Inflammatory macrophage (primary cell): ENCODE data around the gene EEPD1.

ENCODE experiments used
- DNase-seq, 2 donors: peaks; one replicate each; pipeline ENCODE4 v3.0.0-alpha.2; 2020 to 2022

The EEPD1 gene

DNA sequence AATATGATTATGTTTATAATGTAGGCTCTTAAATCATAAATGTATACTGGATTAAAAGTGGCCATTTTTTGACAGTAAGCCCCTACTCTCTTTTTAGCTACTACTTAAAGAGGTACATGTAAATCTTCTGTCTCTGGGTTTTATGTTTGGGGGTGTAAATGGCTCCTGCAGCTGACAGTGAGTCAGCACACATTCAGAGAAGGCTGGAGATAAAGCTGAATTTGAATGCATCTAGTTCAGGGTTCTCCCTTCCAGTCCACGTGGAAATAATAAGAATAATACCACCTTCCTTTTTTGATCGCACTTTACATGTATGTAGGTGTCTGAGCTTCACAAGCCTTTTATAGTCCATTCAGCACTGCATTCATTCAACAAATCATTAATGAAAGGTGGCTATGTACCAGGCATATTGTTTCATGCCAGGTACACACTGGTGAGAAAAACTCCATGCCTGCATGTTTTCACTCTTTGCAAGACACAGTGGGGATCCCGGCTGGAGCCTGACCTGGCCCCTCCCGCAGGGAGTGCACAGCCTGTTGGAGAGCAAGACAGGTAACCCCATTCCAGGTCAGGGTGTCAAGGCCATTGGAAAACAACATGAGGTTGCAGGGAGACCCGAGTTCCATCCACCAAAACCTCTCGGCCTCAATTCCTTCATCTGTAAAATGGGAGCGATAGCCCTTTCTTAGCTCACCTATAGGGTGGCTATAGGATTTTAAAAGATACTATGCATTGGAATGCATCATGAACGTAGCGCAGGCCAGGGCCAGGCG, 129.1 kb downstream of the EEPD1 start:
- peak; percentile 63 to 82 for DNase-seq

DNA sequence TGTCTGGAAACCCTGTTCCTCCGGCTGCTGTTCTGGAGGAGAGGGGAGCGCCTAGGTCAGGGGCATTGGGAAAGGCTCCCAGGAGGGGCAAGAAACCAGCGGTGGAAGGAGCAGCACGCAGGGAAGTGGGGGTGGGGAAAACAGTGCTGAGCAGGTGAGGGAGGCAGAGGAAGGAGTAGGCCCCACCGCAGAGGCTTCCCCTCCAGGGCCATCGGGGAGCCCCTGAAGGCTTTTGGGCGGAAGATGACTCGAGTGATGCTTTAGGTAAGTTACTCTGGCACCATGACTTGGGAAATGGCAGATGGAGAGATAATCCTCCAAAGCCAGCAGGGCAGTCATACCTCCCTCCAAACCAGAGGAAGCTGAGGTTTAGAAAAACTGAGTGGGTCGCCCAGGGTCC, 130.1 kb downstream of the EEPD1 start:
- DNase-seq, result no peak

DNA sequence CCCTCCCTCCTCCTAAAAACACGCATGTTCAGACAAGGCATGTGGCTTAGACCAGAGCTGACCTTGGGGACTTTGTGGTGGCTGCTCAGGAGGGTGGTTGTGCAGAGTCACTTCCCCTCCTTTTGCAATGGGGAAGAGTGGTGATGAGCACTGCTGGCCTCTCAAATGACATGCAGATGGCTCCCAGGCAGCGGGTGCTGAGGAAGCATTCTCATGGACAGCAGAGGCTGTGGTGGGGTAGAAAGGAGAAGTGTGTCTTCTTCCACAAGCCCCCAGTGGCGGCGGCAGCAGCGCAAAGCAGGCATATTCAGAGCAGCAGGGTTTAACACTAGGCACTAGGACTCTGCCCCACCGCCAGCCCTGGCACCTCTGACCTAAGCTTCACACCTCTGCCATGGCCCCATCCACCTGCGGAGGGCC, 130.7 kb downstream of the EEPD1 start:
- DNase-seq, result peak; percentile 98 to 99

DNA sequence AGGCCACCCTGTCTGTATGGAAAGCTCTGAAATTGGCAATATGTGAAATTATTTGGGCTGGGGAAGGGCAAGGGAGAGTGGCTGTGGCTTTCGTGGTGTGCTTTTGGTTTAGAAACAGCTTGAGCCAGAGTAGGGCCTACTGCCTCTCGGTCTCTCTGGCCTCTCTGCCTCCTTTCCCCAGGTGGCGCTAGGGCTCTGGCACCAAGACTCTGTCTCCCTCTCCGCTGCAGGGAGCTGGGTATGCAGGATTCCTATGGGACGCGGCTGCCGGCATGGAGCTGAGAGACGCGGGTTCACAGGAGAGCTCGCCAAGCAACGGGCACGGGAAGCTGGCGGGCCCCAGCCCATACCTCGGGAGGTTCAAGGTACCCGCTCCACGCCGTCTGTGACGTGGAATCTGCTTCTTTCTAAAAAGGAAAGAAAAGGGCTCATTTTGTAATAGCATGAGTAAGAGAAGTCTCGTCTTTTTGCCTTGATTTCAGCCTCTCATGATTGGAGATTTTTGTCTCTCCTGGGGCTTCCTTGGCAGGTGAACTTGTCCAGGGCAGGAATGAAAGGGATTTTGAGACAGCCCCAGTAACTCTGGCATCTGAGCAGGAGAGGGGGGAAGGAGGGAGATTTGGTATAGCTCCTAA, 131.5 kb downstream of the EEPD1 start:
- DNase-seq, result no peak

DNA sequence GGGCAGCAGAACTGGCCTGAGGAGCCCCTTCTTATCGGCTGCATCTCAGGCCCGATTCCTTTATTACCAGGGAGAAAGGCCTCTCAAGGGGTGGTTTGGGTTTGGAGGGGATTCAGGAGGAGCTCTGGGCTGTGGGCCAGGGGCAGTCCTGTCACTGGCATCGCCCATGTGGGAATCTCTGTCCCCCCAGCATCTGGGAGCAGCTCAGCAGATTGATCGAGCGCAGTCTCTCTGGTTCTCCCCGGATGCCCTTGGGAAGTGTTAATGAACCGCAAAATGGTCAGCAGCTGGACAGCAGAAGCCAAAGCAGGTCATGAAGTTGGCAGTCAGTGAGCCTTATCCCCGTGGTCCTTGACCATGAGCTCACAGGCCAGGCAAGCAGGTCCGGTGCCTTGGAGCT, 132.2 kb downstream of the EEPD1 start:
- no peak for DNase-seq

DNA sequence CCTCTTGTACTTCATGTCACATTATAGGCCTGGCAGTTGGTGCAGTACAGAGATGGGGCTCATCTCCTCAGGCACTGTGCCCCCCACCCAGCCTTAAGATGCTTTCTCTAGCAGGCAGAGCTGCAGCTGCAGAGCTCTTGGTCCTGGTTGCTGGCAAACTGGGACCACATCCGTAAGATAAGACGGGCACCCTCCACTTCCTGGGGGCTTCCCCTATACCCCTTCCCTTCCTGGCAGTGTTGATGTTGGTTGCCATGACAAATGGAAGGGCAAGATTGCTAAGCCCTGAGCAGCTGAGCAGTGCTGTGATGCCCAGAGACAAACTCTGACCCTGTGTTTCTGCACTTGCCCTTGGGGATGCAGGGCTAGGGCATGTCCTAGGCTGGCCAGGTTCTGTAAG, 133.2 kb downstream of the EEPD1 start:
- DNase-seq, result no peak

DNA sequence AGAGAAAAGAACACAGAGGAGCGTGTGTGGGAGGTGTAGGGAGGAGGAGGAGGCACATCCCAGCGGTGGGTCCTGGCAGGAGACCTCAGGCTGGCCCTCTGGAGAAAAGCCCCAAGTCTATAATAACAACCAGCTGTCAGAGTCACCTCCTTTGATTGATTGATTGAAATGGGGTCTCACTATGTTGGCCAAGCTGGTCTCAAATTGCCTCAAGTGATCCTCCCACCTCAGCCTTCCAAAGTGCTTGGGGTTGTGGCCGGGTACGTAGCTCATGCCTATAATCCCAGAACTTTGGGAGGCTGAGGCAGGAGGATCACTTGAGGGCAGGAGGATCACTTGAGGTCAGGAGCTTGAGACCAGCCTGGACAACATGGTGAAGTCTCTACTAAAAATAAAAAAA, 133.6 kb downstream of the EEPD1 start:
- DNase-seq, result no peak

DNA sequence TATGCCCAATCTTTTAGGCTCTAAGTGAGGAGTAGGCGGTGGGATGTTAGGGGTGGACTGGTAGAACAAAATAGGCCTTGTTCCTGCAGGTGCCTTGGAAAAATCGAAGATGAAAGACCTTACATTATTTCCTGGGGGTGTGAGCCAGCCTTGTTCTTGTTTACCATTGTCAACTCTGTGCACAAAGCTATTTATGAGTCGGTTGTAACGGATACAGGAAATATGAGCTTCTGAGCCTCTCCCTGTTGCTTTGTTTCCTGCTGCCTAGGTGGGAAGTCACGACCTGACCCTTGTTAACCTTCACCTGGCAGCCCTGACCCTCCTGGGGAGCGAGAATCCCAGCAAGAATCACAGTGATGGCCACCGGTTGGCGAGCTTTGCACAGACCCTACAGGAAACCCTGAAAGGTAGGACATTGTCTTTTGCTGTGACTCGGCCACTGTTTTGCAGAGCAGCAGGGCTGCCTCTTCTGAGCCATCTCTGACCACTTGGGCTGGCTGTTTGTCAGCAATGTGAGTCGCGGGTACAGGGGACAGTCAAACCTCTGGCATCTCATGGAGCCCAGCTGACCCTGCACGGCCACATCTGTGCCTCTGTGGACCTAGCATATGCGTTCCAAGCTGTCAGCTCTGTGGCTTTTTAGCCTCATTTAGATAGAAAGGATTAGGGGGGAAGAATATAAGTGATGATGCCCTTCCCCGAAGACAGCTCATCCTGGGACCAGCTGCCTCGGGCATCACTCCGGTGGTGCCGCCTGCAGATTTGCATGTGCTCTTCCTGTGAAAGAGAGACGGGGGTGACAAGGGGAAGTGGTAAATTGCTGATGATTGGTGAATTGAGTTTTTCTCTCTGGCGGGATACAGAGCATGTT, 134.6 kb downstream of the EEPD1 start:
- peak; percentile 60 to 78 for DNase-seq

DNA sequence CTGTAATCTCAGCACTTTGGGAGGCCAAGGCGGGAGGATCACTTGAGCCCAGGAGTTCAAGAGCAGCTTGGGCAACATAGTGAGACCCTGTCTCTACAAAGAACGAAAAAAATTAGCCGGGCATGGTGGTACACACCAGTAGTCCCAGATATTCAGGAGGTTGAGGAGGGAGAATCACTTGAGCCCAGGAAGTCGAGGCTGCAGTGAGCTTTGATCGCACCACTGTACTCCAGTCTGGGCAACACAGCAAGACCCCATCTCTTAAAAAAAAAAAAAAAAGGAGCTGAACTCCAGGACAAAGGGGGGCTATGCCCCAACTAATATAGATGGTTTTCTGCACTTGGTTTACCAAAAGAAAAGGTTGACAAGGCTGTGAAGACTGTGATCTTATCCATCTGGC, 135.4 kb downstream of the EEPD1 start:
- DNase-seq, result no peak

DNA sequence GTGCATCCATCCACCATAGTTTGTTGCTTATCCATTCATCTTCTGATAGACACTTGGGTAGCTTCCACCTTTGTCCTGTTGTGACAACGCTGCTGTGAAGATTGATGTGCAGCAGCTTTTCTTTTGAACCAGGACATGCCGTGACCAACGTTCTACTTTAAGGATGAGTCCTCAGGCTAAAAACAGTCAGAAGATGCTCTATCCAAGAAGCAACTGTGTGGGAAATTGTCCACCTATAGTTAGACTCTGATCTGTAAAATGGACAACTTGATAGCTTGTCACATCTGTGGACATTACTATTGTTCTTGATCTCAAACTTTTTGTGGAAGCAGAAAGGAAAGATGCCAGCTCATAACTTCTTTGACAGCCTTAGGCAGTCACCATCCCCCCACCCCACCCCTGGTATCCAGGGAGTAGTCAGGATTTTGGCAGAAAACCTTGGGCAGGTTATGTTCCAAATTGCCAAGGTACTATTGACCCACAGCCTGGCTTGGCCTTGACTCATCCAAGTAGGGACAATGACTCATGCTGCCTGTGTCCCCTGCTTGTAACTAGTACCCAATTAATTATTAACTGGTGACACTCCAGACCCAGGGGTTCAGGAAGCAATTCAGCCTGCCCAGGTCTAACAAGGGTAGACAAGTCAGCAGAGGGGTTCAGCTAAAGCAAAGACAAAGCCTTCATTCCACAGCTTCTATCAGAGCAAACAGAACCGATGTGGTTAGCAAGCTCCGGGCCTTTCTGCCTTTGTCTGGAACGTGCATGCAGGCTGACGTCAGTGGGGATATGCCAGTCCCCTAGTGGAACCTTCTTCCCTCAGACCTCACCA, 137.0 kb downstream of the EEPD1 start:
- DNase-seq, result peak in 1 of 2 donors; percentile 38

DNA sequence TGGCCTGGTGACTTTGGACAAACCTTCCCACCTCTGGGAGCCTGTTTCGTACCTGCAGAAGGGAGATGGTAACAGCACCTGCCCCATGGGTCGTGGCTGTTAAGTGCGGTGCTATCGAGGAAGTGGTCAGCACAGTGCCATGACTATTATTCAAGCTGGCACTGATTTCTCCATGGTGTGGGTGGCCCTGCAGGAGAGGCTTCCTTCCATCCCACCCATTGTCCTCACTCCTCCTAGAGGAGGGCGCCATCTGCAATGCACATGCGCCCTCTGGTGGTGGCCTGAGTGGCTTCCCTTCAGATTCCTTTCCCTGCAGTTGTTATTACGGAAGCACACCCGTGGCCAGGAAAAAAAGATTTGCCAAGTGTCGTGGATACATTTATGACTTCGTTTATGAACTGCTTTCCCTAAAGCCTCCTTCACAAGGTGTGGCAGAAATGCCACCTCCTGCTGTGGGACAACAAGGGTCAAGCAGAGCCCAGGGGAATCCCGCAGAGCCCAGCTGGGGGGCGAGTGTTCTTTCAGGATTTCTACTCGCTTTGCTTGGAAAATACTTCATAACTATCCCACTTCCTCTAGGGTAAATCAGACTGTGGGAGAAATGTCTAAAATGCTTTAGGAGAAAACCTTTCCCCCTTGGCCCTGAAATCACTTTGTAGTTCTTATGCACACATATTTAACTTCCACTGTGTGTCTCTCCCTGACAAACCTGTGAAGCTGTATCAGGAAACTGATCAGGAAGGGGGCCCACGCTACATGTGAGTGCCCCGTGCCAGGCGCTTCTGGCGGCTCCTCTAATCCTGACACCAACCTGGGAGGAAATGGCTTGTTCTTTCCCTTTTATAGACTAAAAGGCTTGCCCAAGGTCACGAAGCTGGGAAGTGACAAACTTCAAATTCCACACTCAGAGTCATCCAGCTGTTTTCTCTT, 138.6 kb downstream of the EEPD1 start:
- peak; percentile 88 to 91 for DNase-seq

DNA sequence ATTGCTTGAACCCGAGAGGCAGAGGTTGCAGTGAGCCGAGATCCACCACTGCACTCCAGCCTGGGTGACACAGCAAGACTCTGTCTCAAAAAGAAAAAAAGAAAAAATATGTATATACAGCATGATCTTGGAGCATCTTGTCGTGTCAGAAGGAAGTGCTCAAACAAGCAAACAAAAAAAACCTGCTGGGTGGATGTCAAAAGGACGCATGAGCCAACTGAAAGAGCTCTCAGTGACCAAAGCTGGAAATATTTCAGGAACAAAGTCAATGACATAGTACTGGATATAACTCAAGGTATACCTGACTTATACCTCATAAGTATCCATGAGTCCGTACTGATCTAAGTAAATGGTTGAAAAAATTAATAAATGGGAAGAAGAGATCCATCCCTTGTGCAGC, 142.0 kb downstream of the EEPD1 start:
- DNase-seq, result no peak

DNA sequence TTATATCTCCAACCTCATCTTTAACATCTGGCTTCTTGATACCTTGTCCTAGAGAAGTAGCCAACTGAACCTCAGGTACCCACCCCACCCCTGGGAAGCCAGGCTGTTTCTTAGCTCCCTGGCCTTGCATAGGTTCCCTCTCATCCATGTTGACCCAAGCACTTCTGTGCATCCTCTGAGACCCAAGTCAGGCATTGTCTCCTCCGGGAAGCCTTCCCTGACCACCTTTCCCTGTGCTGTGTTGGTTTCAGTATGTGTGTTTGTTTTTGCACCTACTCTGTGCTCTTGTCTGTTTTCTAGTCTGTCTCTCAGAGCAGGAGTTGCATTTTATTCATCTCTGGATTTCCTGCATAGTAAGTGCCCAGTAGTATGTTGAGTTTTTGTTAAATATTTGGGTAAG, 143.2 kb downstream of the EEPD1 start:
- DNase-seq, result no peak

DNA sequence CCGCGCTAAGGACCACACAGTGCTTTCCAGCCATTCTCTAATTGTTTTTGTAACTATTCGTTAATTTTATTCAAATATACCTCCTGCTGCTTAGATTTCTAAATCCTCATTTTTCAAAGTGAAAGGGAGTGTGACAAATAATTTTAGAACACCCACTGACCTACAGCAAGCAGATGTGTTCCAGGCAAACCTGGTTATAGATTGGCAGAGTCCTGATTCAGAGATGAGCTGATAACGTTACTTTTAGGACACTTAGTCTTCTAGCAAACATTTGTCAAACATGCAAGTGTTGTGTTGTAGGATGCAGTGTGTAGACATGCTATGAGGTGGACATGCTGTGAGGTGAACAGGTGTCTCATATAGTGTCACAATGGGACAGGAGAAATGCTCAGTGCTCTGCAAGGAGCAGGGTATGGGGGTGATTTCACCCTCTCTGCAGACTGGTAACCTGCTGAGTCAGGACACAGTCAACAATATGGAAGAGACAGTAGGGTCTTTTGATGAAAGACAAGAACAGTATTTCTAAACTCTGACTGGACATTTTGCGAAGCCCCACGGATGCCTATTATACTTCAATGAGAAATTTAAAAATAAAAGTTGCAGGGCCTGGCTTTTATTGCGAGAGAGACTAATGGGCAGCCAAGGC, 144.4 kb downstream of the EEPD1 start:
- no peak for DNase-seq

DNA sequence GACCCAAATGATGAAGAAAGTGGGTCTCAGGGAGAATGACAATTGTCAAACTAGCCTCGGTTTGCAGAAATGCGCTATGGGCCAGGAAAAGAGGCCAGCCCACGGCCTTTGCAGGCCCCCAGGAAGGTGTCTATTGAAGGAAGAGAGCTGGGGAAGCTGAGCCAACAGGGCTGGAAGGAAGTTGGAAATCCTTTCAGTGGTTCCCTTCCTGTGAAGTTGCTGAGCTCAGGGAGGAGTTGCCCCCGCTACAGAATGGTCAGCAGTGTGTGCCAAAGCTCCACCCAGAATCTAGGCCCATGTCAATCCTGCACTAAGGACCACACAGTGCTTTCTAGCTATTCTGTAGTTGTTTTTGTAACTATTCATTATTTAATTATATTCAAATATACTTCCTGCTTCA, 145.1 kb downstream of the EEPD1 start:
- DNase-seq, result peak in 1 of 2 donors; percentile 13

DNA sequence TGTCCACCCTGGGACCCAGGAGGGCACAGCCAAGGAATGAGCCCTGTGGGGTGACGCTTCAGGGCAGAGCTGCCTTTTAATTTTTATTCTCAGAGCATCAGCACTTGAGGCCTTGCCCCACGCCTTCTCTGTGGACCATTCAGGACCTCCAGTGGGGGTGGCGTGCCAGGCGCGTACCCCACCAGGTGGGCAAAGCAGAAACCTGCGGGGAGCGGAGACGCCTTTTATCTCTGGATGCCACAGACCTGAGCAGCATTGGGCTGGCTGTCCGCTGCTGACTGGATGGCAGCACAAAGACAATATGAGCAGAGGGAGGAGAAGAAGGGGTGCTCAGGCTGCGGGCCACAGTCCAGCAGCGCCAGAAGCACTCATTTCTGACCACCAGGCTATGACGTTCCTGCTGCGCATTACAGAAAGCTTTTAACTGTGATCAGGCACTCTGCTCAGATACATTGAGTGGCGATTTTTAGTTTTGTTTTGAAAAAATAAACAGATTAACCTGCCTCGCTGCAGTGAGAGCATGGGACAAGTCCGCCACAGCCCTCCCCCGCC, 146.2 kb downstream of the EEPD1 start:
- no peak for DNase-seq

DNA sequence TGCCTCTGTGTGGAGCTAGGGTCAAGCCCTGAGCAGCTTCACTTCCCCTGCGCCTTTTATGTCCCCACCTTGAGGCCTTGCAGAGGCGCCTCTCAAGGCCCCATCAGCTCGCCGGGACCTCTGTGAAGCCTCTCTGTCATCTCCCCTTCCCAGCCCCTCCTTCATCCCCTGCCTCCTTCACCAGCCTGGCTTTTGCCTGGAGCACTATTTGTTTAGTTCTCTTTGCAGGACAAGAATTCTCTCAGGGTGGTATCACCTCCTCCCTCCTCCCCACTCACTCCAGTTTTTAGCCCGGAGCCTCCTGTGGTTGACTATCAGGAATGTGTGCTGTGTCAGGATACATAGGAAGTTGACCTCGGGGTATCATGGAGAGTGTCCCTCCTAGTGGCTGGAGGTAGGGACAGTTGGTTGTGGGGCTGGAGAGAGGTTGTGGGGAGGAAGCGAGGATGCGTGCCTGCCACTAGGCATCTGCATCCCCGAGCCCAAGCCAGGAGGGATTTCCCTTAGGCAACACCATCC, 146.8 kb downstream of the EEPD1 start:
- DNase-seq, result no peak

DNA sequence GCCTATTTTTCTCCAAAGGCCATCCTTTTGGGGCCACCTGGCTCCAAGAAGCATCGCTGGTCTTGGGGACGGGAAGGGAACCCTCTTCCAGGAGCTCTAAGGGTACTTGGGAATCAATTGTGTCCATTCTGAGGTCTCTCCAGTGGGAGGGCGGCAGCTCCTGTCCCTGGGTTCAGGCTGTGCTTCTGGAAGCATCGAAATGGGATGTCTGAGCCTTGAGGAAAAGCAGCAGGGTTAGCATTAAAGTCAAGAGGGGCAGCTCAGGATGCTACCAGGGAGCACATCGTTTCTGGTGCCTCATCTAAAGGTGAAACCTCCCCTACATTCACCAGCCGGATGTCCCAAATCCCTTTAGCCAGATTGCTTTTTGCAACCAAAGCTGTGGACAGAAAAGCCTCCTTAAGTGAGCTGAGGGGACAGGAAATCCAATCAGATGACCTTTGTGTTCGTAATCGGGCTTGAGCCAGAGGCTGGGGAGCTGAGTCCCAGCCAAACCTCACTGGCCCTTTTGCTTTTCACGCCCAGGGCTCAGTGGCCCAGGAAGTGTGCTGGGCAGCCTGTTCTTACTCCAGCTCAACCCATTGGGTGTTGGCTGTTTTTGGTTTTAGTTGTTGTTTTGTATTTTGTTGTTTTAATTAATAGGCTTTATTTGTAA, 147.8 kb downstream of the EEPD1 start:
- DNase-seq, result no peak

DNA sequence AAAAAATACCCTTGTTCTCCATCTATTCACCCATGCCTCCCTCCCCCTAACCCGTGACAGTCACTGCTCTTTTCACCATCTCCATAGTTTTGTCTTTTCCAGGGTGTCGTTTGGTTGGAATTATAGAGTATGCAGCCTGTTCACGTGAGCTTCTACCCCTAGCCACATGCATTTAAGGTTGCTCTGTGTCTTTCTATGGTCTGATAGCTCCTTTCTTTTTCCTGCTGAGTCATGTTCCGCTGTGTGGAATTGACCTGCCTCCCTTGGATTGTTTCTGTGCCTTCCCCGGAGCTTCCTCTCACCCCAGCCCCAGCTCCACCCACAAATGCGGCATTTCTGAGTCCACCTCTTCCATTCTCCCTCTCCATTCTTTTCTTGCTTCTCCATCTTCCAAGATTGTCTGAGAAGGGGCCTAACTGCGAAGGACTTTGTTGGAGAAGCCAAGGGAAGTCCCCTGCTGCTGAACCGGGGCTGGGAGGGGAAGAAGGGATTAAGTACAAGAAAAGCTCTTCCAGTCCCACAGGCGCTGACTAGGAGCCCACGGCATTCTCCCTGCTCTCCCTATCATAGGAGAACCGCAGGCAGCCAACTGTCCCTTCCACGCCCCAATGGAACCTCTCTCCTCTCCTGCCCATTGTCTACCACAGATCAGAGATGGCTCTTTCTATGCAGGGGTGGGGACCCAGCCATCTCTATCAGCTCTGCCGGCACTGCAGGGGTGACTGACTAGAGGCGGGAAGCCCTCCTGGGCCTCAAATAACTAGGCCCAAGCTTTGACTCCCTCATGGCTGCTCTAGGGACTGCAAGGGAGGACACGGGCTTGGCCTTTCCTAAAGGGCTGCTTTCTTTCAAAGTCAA, 149.1 kb downstream of the EEPD1 start:
- no peak for DNase-seq
